Naive B cell (primary cell): ENCODE data around the gene SNRPF. TPM values are rescaled to one million over a fixed set of nuclear protein-coding genes. Genes with fewer than 3 reads are reported as not detected.
"Not testable (repeated sequence)": the region's sequence is repeated elsewhere in the genome, so short reads cannot be mapped to it uniquely, and the experiment has no call there.

Experiments used
- ATAC-seq, 2 donors: fragments of 150-1000 bp; cut with Tn5 transposase; 2 replicates each; pipeline ENCODE4 v1.10.0; 2021; ENCODE audit warnings: low read depth in 2 of 2, mild to moderate bottlenecking in 2 of 2, moderate library complexity in 2 of 2
- DNase-seq: peaks from one replicate; pipeline ENCODE4 v3.0.0; 2022
- H3K27ac Mint-ChIP-seq, 6 donors: one replicate each; pipeline ENCODE4 v1.8.0; 2020 to 2022; ENCODE audit warnings: mild to moderate bottlenecking in 6 of 6, mixed read lengths in 6 of 6, moderate library complexity in 5 of 6, inconsistent platforms in 2 of 6
- H3K27me3 Mint-ChIP-seq, 3 donors: one replicate each; pipeline ENCODE4 v1.8.0; 2021 to 2022; ENCODE audit warnings: mixed read lengths in 3 of 3, mild to moderate bottlenecking in 1 of 3
- H3K36me3 Mint-ChIP-seq, 2 donors: one replicate each; pipeline ENCODE4 v1.8.0; 2020 to 2022; ENCODE audit warnings: mixed read lengths in 2 of 2, inconsistent platforms in 1 of 2, mild to moderate bottlenecking in 1 of 2
- H3K4me1 Mint-ChIP-seq, 3 donors: one replicate each; pipeline ENCODE4 v1.8.0; 2020 to 2022; ENCODE audit warnings: mixed read lengths in 3 of 3, inconsistent platforms in 1 of 3, mild to moderate bottlenecking in 1 of 3, moderate library complexity in 1 of 3
- H3K4me3 Mint-ChIP-seq, 8 donors: one replicate each; pipeline ENCODE4 v1.8.0; 2020 to 2022; ENCODE audit warnings: mild to moderate bottlenecking in 8 of 8, mixed read lengths in 8 of 8, moderate library complexity in 8 of 8, inconsistent platforms in 2 of 8
- H3K9me3 Mint-ChIP-seq, 7 donors: one replicate each; pipeline ENCODE4 v1.8.0; 2020 to 2022; ENCODE audit warnings: mixed read lengths in 7 of 7, mild to moderate bottlenecking in 5 of 7, inconsistent platforms in 2 of 7, moderate library complexity in 1 of 7
- polyA plus RNA-seq, 6 donors: library from polyadenylated mRNA; unstranded; fragments of 300-500 nt; fragmentation: Illumina TruSeq; gene quantifications; one replicate each; pipeline ENCODE4 v1.2.3, GENCODE V29; 2021; ENCODE audit warnings: low read depth in 6 of 6

Gene SNRPF
- polyA plus RNA-seq, 6 donors from 2014 or later, result 27.2 to 56.2 (median 51.2) TPM

DNA sequence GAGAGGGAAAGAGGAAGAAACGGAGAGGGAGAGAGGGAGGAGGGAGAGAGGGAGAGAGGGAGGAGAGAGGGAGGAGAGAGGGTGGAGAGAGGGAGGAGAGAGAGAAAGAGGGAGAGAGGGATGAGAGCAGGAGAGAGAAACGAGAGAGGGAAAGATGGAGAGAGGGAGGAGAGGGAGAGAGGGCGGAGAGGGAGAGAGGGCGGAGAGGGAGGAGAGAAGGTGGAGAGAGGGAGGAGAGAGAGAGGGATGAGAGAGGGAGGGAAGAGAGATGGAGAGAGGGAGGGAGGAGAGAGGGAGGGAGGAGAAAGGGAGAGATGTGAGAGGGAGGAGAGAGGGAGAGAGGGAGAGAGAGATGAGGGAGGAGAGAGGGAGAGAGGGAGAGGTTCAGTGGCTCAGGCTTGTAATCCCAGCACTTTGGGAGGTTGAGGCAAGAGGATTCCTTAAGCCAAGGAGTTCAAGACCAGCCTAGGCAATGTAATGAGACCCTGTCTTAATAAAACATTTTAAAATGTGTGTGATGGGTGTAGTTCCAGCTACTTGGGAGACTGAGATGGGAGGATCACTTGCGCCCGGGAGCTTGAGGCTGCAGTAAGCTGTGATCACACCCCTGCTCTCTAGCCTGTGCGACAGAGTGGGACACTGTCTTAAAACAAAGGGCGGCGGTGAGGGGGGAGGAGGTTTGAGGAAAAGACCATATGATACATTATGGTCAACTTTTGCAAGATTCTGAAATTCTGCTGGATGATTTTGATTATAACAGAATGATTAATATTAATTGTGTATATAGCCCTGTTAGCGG lies 21.3 kb upstream of the SNRPF start:
- no peak for ATAC-seq
- Mint-ChIP-seq H3K4me1 (peaks cover 0 to 5% (median 0%) of the 10 kb centered on the region in 3 donors), H3K9me3 (no peaks in the 10 kb centered on the region)

DNA sequence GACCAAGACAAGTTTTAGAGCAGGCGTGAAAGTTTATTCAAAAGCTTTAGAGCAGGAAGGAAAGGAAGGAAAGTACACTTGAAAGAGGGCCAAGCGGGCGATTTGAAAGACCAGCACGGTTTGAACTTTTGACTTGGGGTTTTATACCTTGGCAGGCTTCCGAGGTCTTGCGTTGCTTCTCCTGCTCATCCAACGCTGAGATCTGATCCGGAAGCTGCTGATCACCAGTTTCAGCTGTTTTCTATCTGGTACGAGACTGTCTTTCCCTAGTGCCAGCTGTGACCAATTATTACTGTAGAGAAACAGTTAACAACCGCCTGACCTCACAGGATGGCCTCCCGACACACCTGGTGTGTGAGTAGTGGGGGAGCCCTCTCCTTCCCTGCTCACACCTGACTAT lies 20.6 kb upstream of the SNRPF start:
- Mint-ChIP-seq H3K4me1 (peaks cover 0 to 5% (median 0%) of the 10 kb centered on the region in 3 donors), H3K4me3 (peak overlapping the region in 1 of 8 donors; percentile 30), H3K27me3 (peaks cover 15 to 26% (median 22%) of the 10 kb centered on the region in 3 donors), H3K9me3 (peaks cover 0 to 2% (median 0%) of the 10 kb centered on the region in 7 donors), H3K36me3 (peaks cover 0 to 8% of the 10 kb centered on the region in 2 donors), H3K27ac (peak overlapping the region in 1 of 6 donors; percentile 38)
- no peak for DNase-seq
- ATAC-seq, result peak; percentile 10 to 28

More for the DNA sequence above, 21.3 kb upstream of the SNRPF start:
- peak overlapping the region in 1 of 8 donors; percentile 30 for H3K4me3 Mint-ChIP-seq
- peaks cover 16 to 26% (median 25%) of the 10 kb centered on the region in 3 donors for H3K27me3 Mint-ChIP-seq
- peaks cover 0 to 8% of the 10 kb centered on the region in 2 donors for H3K36me3 Mint-ChIP-seq
- peak overlapping the region in 1 of 6 donors; percentile 38 for H3K27ac Mint-ChIP-seq
- no peak for DNase-seq

DNA sequence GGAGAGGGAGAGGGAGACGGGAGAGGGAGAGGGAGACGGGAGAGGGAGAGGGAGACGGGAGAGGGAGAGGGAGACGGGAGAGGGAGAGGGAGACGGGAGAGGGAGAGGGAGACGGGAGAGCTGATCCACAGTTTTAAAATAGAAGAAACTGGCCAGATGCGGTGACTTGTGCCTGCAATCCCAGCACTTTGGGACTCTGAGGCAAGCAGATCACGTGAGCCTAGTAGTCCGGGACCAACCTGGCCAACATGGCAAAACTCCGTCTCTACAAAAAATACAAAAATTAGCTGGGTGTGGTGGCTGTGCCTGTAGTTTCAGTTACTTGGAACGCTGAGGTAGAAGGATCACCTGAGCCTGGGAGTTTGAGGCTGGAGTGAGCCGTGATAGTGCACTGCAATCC lies 16.3 kb upstream of the SNRPF start:
- not testable (repeated sequence) for H3K9me3 Mint-ChIP-seq

DNA sequence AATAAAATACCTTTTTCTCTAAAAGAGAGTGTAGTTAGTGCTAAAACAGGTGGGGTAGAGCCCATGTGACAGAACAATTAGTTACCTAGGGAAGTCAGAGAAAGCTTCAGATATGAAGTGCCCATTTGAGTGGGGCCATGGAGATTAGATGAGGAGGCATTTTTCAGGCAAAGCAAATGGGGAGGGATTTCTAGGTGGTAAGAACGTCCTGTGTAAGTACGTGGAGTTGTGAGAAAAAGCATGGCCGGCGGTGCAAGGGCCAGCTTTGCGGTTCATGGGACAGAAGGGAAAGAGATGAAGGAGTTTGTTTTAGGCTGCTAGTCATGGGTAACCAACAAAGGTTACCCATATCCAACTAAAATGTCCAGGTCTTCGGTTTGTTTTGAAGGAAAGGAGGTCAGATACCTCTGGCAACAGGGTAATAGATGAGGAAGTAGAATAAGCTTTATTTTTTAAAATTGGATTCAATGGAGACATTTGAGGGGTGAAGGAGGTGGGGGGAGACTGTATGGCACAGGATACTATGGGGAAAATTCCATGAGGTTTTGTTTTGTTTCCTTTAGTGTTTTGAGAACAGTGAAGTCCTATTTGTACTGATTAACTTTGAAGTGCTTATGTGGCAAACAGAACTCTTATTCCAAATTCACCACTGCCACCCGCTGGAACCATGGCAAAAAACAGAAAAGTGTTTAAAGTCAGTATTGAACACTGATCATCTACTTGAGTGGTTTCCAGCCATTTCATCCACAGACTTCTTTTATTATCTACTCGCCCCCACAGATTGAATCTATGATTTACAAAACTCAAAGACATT lies 10.0 kb upstream of the SNRPF start:
- Mint-ChIP-seq H3K9me3 (no peaks in the 10 kb centered on the region), H3K36me3 (no peaks in the 10 kb centered on the region), H3K27ac (no peak overlapping the region), H3K4me1 (no peaks in the 10 kb centered on the region), H3K27me3 (peaks cover 34 to 45% (median 39%) of the 10 kb centered on the region in 3 donors), H3K4me3 (no peak overlapping the region)
- no peak for ATAC-seq
- DNase-seq, result no peak

More for the DNA sequence above, 16.3 kb upstream of the SNRPF start:
- H3K4me1 Mint-ChIP-seq, H3K4me3 Mint-ChIP-seq, ATAC-seq, DNase-seq, H3K27ac Mint-ChIP-seq, H3K36me3 Mint-ChIP-seq: not testable (repeated sequence)
- peaks cover 26 to 35% (median 26%) of the 10 kb centered on the region in 3 donors for H3K27me3 Mint-ChIP-seq

DNA sequence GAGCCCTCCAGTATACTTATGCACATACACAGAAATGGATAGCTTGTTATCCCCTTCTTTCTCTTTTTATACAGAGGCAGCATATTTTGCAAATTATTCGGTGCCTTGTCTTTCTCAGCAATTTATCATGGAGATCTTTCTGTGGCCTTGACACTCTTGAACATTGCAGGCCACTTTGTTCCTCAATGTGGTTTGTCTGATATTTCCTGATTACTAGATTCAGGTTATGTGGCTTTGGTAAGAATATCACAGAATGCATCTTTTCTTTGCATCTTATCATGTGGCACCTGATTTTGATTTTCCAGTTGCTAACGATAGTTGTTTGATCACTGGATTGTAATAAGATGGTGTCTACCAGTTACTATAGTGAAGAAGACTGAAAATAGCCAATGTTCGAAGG lies 7.1 kb upstream of the SNRPF start:
- DNase-seq, result no peak
- H3K4me3 Mint-ChIP-seq, result no peak overlapping the region

DNA sequence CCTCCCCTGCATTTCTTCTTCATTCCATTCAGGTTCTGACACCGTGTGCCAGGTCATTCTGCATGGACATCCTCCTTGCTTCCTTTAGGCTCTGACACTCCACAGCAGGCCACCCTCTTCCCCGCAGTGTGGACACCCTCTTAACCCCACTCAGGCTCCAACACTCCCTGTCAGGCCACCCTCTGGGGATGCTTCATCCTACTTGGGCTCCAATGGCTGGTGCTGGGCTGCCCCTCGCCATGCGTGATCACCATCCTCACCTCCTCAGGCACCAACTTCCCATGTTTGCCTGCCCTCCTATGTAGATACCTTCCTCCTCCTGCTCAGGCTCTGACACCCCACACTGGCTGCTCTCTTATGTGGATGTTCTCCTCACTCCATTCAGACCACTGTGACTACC lies 6.6 kb upstream of the SNRPF start:
- no peaks in the 10 kb centered on the region for H3K4me1 Mint-ChIP-seq
- no peak overlapping the region for H3K4me3 Mint-ChIP-seq
- DNase-seq (no peak), ATAC-seq (no peak)
- H3K27ac Mint-ChIP-seq, result peak overlapping the region in 1 of 6 donors; percentile 86
- no peaks in the 10 kb centered on the region for H3K36me3 Mint-ChIP-seq
- H3K27me3 Mint-ChIP-seq, result peaks cover 31 to 32% (median 31%) of the 10 kb centered on the region in 3 donors
- no peaks in the 10 kb centered on the region for H3K9me3 Mint-ChIP-seq

More for the DNA sequence above, 7.1 kb upstream of the SNRPF start:
- Mint-ChIP-seq H3K4me1 (no peaks in the 10 kb centered on the region), H3K9me3 (no peaks in the 10 kb centered on the region), H3K27me3 (peaks cover 34 to 36% (median 34%) of the 10 kb centered on the region in 3 donors), H3K27ac (no peak overlapping the region), H3K36me3 (no peaks in the 10 kb centered on the region)
- ATAC-seq, result no peak

GRCh38 chr12:95857156-95857555 lies 1.6 kb upstream of the SNRPF start:
- DNase-seq, result no peak
- H3K9me3 Mint-ChIP-seq, result no peaks in the 10 kb centered on the region
- no peak overlapping the region for H3K27ac Mint-ChIP-seq
- peaks cover 0 to 4% (median 0%) of the 10 kb centered on the region in 3 donors for H3K4me1 Mint-ChIP-seq
- H3K36me3 Mint-ChIP-seq, result peaks cover 0 to 4% of the 10 kb centered on the region in 2 donors
- peak overlapping the region in 2 of 8 donors; percentile 10 to 34 for H3K4me3 Mint-ChIP-seq
- no peak for ATAC-seq
- H3K27me3 Mint-ChIP-seq, result peaks cover 19 to 25% (median 22%) of the 10 kb centered on the region in 3 donors

- Mint-ChIP-seq H3K27ac (peak overlapping the region in 3 of 6 donors; percentile 3 to 15 (median 14)), H3K4me1 (peaks cover 0 to 4% (median 0%) of the 10 kb centered on the region in 3 donors), H3K4me3 (no peak overlapping the region), H3K27me3 (peaks cover 15 to 20% (median 16%) of the 10 kb centered on the region in 3 donors), H3K36me3 (peaks cover 0 to 7% of the 10 kb centered on the region in 2 donors), H3K9me3 (no peaks in the 10 kb centered on the region)
- DNase-seq, result no peak
- ATAC-seq, result no peak
These were observed 953 bp upstream of the SNRPF start for GRCh38 chr12:95857799-95858198.

DNA sequence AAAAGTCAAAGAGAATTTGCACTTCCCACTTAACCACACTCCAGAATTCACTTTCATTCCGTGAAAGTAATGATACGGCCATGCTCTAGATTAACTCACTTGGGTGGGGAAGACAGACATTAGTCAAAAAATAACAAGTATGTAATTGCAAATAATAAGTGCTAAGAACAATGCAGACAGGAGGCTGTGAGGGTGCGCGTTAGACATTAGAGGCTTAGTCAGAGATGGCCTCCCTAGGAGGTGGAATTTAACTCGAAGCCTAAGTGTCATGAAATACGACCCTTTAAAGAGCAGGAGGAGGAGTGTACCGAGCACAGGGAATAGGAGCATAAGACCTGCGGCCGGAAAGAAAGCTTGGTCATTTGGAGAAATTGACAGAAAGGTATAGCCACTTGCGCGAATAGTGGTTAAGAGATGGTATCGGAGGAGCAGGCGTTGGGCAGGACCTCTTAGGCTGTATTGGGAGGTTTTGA lies 628 bp downstream of the SNRPF start:
- H3K4me3 Mint-ChIP-seq, result no peak overlapping the region
- peaks cover 4 to 9% (median 5%) of the 10 kb centered on the region in 3 donors for H3K4me1 Mint-ChIP-seq
- H3K27ac Mint-ChIP-seq, result no peak overlapping the region

GRCh38 chr12:95859947-95860850 lies 1.4 kb downstream of the SNRPF start:
- peaks cover 8 to 16% of the 10 kb centered on the region in 2 donors for H3K36me3 Mint-ChIP-seq
- no peak overlapping the region for H3K4me3 Mint-ChIP-seq
- ATAC-seq (no peak), DNase-seq (no peak)
- peaks cover 5 to 9% (median 7%) of the 10 kb centered on the region in 3 donors for H3K4me1 Mint-ChIP-seq
- peak overlapping the region in 2 of 6 donors; percentile 3 to 49 for H3K27ac Mint-ChIP-seq
- H3K27me3 Mint-ChIP-seq, result peaks cover 4 to 7% (median 5%) of the 10 kb centered on the region in 3 donors
- no peaks in the 10 kb centered on the region for H3K9me3 Mint-ChIP-seq

More for the DNA sequence above, 628 bp downstream of the SNRPF start:
- H3K27me3 Mint-ChIP-seq, result peaks cover 7 to 11% (median 8%) of the 10 kb centered on the region in 3 donors
- DNase-seq (no peak), ATAC-seq (peak in 1 of 2 donors; percentile 1)
- H3K36me3 Mint-ChIP-seq, result peaks cover 8 to 16% of the 10 kb centered on the region in 2 donors
- no peaks in the 10 kb centered on the region for H3K9me3 Mint-ChIP-seq

- no peak overlapping the region for H3K27ac Mint-ChIP-seq
- no peak for ATAC-seq
- H3K4me1 Mint-ChIP-seq, result peaks cover 5 to 9% (median 7%) of the 10 kb centered on the region in 3 donors
- peak overlapping the region in 1 of 8 donors; percentile 37 for H3K4me3 Mint-ChIP-seq
- no peaks in the 10 kb centered on the region for H3K9me3 Mint-ChIP-seq
- peaks cover 4 to 7% (median 5%) of the 10 kb centered on the region in 3 donors for H3K27me3 Mint-ChIP-seq
- peaks cover 16 to 20% of the 10 kb centered on the region in 2 donors for H3K36me3 Mint-ChIP-seq
- no peak for DNase-seq
These were observed 3.3 kb downstream of the SNRPF start for GRCh38 chr12:95862038-95862437.

- H3K9me3 Mint-ChIP-seq, result no peaks in the 10 kb centered on the region
- no peak overlapping the region for H3K27ac Mint-ChIP-seq
- H3K4me1 Mint-ChIP-seq, result peaks cover 5 to 7% (median 5%) of the 10 kb centered on the region in 3 donors
- peaks cover 16 to 20% of the 10 kb centered on the region in 2 donors for H3K36me3 Mint-ChIP-seq
- H3K4me3 Mint-ChIP-seq, result no peak overlapping the region
- DNase-seq (no peak), ATAC-seq (no peak)
- no peaks in the 10 kb centered on the region for H3K27me3 Mint-ChIP-seq
These were observed 4.6 kb downstream of the SNRPF start for GRCh38 chr12:95863337-95863736.
